HFF-Myc (cell line): ENCODE data around the gene KRTAP4-2.

ENCODE experiments used
- DNase-seq: peaks from one replicate; pipeline ENCODE4 v3.0.0-alpha.2; 2011; ENCODE audit warnings: low read depth; ENCODE audit errors: extremely low read depth
- H3K4me3 ChIP-seq: replicated peaks from 2 replicates; pipeline ENCODE4 v1.5.1; 2011; ENCODE audit warnings: low read depth, mild to moderate bottlenecking, control low read depth, low read length
- CTCF ChIP-seq: IDR thresholded peaks from 2 replicates; pipeline ENCODE4 v1.5.1; 2012; ENCODE audit warnings: mild to moderate bottlenecking, low read depth, low read length, control low read depth; ENCODE audit errors: missing control alignments

Gene KRTAP4-2

GRCh38 chr17:41133880-41134735, 43.9 kb downstream of the KRTAP4-2 start:
- H3K4me3 ChIP-seq: no peak overlapping the region
- no peak for TF ChIP-seq CTCF
- no peak for DNase-seq

- DNase-seq: no peak
- no peak overlapping the region for H3K4me3 ChIP-seq
- no peak for TF ChIP-seq CTCF
Measured at GRCh38 chr17:41131979-41132378, 46.0 kb downstream of the KRTAP4-2 start.
